ENCODE data around the gene CCT3.

DNA sequence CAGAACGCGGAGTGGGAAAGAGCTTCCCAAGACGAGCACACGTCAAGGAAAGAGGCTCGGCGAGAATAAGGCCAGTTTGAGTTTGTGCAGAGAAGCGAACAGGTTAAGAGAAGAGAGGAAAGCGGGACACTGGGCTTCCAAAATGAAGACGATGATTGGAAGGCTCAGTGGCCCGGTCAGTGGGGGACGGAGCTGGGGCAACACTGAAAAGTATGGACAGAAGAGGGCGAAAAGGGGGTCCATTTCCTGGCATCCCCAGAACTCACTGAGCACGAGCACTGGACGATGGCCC is 258 bp downstream of the CCT3 start:
- no peak for TF ChIP-seq EZH2 (IDR thresholded peaks at IDR 0.05; ENCODE audit: insufficient read depth, low read length)
- TF ChIP-seq, protein P1, sequence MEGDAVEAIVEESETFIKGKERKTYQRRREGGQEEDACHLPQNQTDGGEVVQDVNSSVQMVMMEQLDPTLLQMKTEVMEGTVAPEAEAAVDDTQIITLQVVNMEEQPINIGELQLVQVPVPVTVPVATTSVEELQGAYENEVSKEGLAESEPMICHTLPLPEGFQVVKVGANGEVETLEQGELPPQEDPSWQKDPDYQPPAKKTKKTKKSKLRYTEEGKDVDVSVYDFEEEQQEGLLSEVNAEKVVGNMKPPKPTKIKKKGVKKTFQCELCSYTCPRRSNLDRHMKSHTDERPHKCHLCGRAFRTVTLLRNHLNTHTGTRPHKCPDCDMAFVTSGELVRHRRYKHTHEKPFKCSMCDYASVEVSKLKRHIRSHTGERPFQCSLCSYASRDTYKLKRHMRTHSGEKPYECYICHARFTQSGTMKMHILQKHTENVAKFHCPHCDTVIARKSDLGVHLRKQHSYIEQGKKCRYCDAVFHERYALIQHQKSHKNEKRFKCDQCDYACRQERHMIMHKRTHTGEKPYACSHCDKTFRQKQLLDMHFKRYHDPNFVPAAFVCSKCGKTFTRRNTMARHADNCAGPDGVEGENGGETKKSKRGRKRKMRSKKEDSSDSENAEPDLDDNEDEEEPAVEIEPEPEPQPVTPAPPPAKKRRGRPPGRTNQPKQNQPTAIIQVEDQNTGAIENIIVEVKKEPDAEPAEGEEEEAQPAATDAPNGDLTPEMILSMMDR (IDR thresholded peaks at IDR 0.05; ENCODE audit: insufficient read depth, low read depth, low read length) = no peak

Data from astrocyte (in vitro differentiated cells and primary cell).